Fibroblast of lung (primary cell): Measurements from ENCODE around the gene LEKR1. TPM values are rescaled to one million over a fixed set of nuclear protein-coding genes. Genes with fewer than 3 reads are reported as not detected.

Experiments
- DNase-seq, 2 donors: peaks; one replicate each; pipeline versions ENCODE4 v3.0.0 to v3.0.0-alpha.2; 2010; ENCODE audit warnings: low read depth in 2 of 2
- H2AFZ ChIP-seq: 2 replicates; pipeline ENCODE4 v1.5.1; 2012; ENCODE audit warnings: low read length, control low read depth, inconsistent platforms
- H3K27ac ChIP-seq: 2 replicates; pipeline ENCODE4 v1.5.1; 2011; ENCODE audit warnings: low read length, control low read depth; ENCODE audit not compliant: insufficient read depth
- H3K27me3 ChIP-seq: 2 replicates; pipeline ENCODE4 v1.5.1; 2011; ENCODE audit warnings: mild to moderate bottlenecking, low read length; ENCODE audit not compliant: control insufficient read depth, insufficient read depth
- H3K36me3 ChIP-seq: 2 replicates; pipeline ENCODE4 v1.5.1; 2011; ENCODE audit warnings: low read length; ENCODE audit not compliant: control insufficient read depth, insufficient read depth
- H3K4me1 ChIP-seq: 2 replicates; pipeline ENCODE4 v1.5.1; 2011; ENCODE audit warnings: low read length; ENCODE audit not compliant: control insufficient read depth, insufficient read depth; ENCODE audit errors: extremely low read depth
- H3K4me2 ChIP-seq: 2 replicates; pipeline ENCODE4 v1.5.1; 2011; ENCODE audit warnings: low read length, control low read depth; ENCODE audit not compliant: insufficient read depth; ENCODE audit errors: extremely low read depth
- H3K4me3 ChIP-seq, 4 experiments: fragments of 200-600 bp in 1 of 4; sonication (generic) in 1 of 4; replicated peaks in 1 of 4; 2 replicates each; pipeline ENCODE4 v1.5.1; 2011 to 2016; ENCODE audit warnings: low read length in 4 of 4, low read depth in 3 of 4, mild to moderate bottlenecking in 3 of 4, control low read depth in 2 of 4, inconsistent platforms in 1 of 4, mixed read lengths in 1 of 4; ENCODE audit not compliant: insufficient read depth in 1 of 4; ENCODE audit errors: control extremely low read depth in 1 of 4
- H3K79me2 ChIP-seq: 2 replicates; pipeline ENCODE4 v1.5.1; 2012; ENCODE audit warnings: mild to moderate bottlenecking, low read length, inconsistent platforms; ENCODE audit not compliant: control insufficient read depth, insufficient read depth
- H3K9ac ChIP-seq: 2 replicates; pipeline ENCODE4 v1.5.1; 2011; ENCODE audit warnings: mild to moderate bottlenecking, low read length, control low read depth; ENCODE audit not compliant: insufficient read depth
- H3K9me3 ChIP-seq: 2 replicates; pipeline ENCODE4 v1.5.1; 2012; ENCODE audit warnings: low read depth, low read length; ENCODE audit not compliant: control insufficient read depth, insufficient read depth
- H4K20me1 ChIP-seq: 2 replicates; pipeline ENCODE4 v1.5.1; 2011; ENCODE audit warnings: low read length; ENCODE audit not compliant: control insufficient read depth, insufficient read depth; ENCODE audit errors: extremely low read depth
- EZH2 ChIP-seq: IDR thresholded peaks from 2 replicates; pipeline ENCODE4 v1.5.1; 2012; ENCODE audit warnings: low read length, control low read depth, mild to moderate bottlenecking; ENCODE audit errors: missing control alignments
- polyA plus RNA-seq, 2 donors: library from polyadenylated mRNA; depleted of rRNA in 1 of 2; stranded (reverse) in 1 of 2; unstranded in 1 of 2; fragments of >200 nt; gene quantifications; 2 replicates each; pipeline ENCODE4 v1.2.1, GENCODE V29; 2011 to 2012; ENCODE audit warnings: missing spikeins in 1 of 2
- total RNA-seq: library from RNA; depleted of rRNA; stranded (reverse); fragments of >200 nt; gene quantifications from 2 replicates; pipeline ENCODE4 v1.2.1, GENCODE V29; 2014
- TF ChIP-seq, protein P1 (sequence below), 2 donors: IDR thresholded peaks in 1 of 2; conservative IDR thresholded peaks in 1 of 2; 1 replicate in 1 of 2; 2 replicates in 1 of 2; pipeline ENCODE4 v1.5.1; 2011 to 2012; ENCODE audit warnings: low read length in 2 of 2, control low read depth in 1 of 2, inconsistent platforms in 1 of 2, low read depth in 1 of 2, mild to moderate bottlenecking in 1 of 2

The LEKR1 gene
- total and polyA plus RNA-seq, 2 donors (not counting 1 experiment from before 2014, with no cell fraction given), result 0.28 to 1.3 TPM

- H3K9me3 ChIP-seq, result no peaks in the 10 kb centered on the region
- H3K27ac ChIP-seq, result peak overlapping the region; percentile 33
- H2AFZ ChIP-seq, result no peak overlapping the region
- no peaks in the 10 kb centered on the region for H4K20me1 ChIP-seq
- DNase-seq, result no peak
- H3K4me1 ChIP-seq, result peaks cover 30% of the 10 kb centered on the region
- no peak overlapping the region for H3K4me2 ChIP-seq
- no peaks in the 10 kb centered on the region for H3K36me3 ChIP-seq
- no peak overlapping the region for H3K9ac ChIP-seq
- H3K27me3 ChIP-seq, result no peaks in the 10 kb centered on the region
- TF ChIP-seq, protein P1, sequence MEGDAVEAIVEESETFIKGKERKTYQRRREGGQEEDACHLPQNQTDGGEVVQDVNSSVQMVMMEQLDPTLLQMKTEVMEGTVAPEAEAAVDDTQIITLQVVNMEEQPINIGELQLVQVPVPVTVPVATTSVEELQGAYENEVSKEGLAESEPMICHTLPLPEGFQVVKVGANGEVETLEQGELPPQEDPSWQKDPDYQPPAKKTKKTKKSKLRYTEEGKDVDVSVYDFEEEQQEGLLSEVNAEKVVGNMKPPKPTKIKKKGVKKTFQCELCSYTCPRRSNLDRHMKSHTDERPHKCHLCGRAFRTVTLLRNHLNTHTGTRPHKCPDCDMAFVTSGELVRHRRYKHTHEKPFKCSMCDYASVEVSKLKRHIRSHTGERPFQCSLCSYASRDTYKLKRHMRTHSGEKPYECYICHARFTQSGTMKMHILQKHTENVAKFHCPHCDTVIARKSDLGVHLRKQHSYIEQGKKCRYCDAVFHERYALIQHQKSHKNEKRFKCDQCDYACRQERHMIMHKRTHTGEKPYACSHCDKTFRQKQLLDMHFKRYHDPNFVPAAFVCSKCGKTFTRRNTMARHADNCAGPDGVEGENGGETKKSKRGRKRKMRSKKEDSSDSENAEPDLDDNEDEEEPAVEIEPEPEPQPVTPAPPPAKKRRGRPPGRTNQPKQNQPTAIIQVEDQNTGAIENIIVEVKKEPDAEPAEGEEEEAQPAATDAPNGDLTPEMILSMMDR (conservative IDR thresholded peaks at IDR 0.05 in 1 of 2, IDR thresholded peaks at IDR 0.05 in 1 of 2; ENCODE audit: low read depth in 1 of 2, low read length in 2 of 2), result no peak
- H3K4me3 ChIP-seq, result no peak overlapping the region
- no peaks in the 10 kb centered on the region for H3K79me2 ChIP-seq
Observed at GRCh38 chr3:157086775-157087174, 260.6 kb downstream of the LEKR1 start.

DNA sequence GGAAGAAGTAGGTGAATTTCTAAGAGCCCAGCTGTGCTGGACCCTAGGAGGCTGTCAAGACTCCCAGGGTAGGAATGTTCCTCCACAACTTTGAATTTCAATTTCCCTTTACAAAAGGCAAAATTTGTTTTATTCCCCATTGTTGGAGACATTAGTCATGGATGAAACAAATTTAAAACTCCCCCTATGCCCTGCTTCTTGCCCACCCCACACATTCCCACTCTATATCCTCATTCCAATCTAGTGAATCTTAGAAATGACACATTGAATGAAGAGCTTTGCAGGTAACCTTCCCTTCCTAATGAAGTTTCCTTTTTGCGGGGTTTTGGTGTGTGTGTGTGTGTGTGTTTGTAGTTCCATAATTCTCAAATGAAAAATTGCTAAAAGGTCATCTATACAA, 261.2 kb downstream of the LEKR1 start:
- peak in 1 of 2 donors; percentile 62 for DNase-seq
- no peaks in the 10 kb centered on the region for H3K36me3 ChIP-seq
- H3K9me3 ChIP-seq, result no peaks in the 10 kb centered on the region
- no peaks in the 10 kb centered on the region for H4K20me1 ChIP-seq
- H2AFZ ChIP-seq, result no peak overlapping the region
- H3K27me3 ChIP-seq, result no peaks in the 10 kb centered on the region
- H3K4me3 ChIP-seq, result peak overlapping the region in 1 of 4 experiments; percentile 64
- H3K27ac ChIP-seq, result peak overlapping the region; percentile 96
- H3K4me2 ChIP-seq, result peak overlapping the region; percentile 91
- H3K9ac ChIP-seq, result no peak overlapping the region
- TF ChIP-seq, protein P1 (conservative IDR thresholded peaks at IDR 0.05 in 1 of 2, IDR thresholded peaks at IDR 0.05 in 1 of 2; ENCODE audit: low read depth in 1 of 2, low read length in 2 of 2), result no peak
- no peaks in the 10 kb centered on the region for H3K79me2 ChIP-seq
- H3K4me1 ChIP-seq, result peaks cover 24% of the 10 kb centered on the region

GRCh38 chr3:157087780-157088600, 261.8 kb downstream of the LEKR1 start:
- H3K4me1 ChIP-seq, result peaks cover 19% of the 10 kb centered on the region
- no peaks in the 10 kb centered on the region for H3K79me2 ChIP-seq
- peak in 1 of 2 donors; percentile 55 for DNase-seq
- peak overlapping the region; percentile 96 for H3K27ac ChIP-seq
- TF ChIP-seq EZH2, result no peak
- TF ChIP-seq, protein P1 (conservative IDR thresholded peaks at IDR 0.05 in 1 of 2, IDR thresholded peaks at IDR 0.05 in 1 of 2; ENCODE audit: low read depth in 1 of 2, low read length in 2 of 2), result no peak
- no peaks in the 10 kb centered on the region for H4K20me1 ChIP-seq
- no peaks in the 10 kb centered on the region for H3K27me3 ChIP-seq
- H3K4me2 ChIP-seq, result peak overlapping the region; percentile 91
- H3K4me3 ChIP-seq, result peak overlapping the region; percentile 35 to 64 (median 60)
- no peaks in the 10 kb centered on the region for H3K36me3 ChIP-seq
- H3K9ac ChIP-seq, result peak overlapping the region; percentile 89
- peak overlapping the region; percentile 37 for H2AFZ ChIP-seq
- H3K9me3 ChIP-seq, result no peaks in the 10 kb centered on the region
